T-helper 1 cell (primary cell): Measurements from ENCODE around the gene SIM2.

ENCODE experiments used
- DNase-seq, 5 donors: peaks; one replicate each; pipeline ENCODE4 v3.0.0-alpha.2; 2012 to 2020

SIM2 gene

DNA sequence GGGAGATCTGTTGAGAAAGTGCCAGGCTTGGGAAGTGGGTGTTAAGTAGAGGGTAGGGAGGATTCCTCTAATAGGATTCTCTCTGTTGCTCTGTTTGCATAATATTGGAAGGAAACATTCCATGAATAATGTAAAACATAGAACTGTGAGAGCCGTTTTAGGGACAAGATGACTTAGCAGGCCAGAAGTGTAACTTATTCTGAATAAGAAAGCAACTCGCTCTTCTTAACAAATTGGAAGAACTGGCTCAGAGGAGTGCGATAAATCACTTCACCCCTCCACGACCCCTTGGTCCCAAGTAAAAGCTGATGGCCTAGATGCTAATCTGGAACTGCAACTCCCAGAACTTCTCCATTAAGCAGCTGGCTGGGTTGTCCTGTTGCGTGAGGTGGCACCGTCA is 19.1 kb downstream of the SIM2 start:
- no peak for DNase-seq

DNA sequence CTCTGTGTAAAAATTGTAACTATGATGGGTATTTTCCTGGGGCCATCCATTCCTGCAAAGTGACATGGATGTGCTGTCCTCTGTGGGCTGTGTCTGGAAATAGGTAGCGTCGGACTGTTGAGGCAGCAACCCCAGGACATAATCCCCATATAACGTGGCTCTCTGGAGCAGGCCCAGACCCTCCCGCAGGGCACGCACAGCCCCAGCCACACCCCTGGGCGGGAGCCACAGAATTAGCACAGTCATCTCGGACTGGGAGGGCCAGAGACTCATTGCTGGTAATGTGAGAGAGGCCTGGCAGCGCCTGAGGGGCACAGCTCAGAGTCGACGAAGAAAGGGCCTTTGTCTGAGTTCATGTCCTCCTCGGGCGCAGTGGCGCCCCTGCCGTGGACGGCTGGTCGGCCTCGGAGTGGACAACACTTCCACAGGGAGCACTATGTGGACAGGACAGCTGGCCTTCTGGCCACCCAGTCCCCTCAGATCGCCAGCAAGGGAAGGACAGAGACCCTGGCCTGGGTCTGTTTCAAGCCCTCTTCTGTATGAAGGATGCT is 20.1 kb downstream of the SIM2 start:
- DNase-seq = no peak

DNA sequence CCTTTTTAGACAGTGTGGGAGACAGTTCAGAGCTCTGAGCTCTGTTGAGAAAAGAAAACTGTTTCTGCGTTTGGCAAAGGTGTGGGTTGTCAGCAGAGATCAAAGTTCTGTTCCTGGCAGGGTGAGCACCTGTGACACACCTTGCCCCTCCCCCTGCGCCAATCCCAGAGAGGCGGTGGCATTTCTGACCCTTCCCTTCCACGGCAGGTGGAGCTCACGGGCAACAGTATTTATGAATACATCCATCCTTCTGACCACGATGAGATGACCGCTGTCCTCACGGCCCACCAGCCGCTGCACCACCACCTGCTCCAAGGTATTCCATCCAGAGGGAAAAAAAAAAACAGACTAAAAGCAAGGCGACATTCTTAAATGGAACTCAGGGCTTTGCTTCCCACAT is 20.7 kb downstream of the SIM2 start:
- DNase-seq = no peak

DNA sequence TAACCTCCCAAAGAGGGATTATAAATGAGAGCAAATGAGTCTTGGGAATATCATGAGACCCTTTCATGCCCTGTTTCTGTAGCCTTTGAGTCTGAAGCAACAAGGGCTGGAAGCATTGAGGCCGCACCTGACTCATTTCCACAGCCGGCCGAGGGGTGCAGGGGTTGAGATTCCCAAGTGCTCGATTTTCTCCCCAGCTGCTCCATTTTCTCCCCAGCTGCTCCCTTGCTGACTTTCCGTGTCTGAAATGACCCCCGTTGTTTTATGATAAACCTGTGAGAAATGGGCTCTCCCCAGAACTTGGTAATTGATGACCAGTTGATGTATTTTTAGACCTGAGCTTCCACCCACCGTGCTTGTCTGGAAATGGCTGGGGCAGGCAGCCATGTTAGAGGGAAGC is 22.9 kb downstream of the SIM2 start:
- no peak for DNase-seq

DNA sequence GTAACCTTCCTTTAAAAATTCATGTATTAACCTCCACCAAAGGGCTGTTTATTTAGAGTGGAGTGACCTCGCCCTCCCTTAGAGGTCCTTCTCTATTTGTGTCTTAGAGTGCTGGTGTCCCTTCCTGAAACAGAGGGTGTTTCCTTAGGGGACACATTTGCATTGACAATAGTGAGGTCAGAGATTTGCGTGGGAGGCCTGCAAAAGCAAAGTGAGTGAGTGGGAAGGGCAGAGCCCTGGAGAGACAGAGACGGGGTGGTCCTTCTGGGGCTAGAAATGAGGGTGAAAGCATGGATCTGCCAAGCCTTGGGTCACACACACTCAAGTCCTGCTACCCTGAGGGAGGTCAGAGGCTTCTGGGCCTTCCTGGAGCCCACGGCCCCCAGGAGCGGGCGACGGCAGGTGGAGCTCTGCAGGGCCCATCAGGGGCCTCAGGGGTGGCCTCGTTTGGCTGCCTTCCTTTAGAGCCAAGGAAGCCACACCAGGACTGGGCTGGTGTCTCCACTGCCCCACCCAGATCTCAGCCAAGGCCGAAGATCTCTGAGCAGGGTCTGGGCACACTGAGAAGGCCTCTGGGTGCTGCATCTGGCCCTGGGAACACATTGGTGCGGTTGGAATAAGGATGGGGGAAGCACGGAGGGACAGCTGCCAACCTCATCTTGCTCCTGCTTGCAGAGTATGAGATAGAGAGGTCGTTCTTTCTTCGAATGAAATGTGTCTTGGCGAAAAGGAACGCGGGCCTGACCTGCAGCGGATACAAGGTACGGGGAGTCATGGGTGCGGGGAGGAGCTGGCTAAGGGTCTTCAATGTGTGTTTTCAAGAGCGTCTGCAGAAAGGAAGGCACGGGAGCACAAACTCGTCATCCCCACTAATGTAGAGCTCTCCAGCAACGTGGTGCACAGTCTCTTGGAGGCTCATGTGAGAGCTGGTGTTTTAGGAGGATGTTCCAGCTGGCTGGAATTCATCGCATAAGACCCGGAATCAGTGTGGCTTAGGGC is 23.8 kb downstream of the SIM2 start:
- DNase-seq = no peak

DNA sequence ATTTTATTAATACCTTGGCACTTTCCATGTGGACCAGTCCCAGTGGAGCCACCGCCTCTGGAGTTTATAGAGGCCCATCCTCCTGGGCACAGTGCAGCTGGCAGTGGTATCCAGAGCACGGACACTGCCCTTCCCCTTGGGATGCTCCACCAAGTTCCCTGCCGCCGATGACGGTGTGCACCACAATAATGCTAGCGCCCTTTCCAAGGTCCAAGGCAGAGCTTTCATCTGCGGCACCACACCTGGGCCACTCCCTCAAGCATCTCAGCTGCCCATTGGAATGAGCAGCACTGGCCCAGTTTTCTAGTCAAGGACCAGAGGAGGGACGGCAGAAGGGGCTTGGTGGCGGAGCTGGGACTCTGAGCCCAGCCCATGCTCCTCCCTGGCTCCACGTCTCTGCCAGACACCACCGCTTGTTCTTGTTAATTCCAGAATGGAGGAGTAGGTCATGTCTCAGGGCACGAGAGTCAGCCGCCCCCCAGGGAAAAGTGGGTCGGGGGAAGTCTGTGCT is 24.5 kb downstream of the SIM2 start:
- DNase-seq = no peak

DNA sequence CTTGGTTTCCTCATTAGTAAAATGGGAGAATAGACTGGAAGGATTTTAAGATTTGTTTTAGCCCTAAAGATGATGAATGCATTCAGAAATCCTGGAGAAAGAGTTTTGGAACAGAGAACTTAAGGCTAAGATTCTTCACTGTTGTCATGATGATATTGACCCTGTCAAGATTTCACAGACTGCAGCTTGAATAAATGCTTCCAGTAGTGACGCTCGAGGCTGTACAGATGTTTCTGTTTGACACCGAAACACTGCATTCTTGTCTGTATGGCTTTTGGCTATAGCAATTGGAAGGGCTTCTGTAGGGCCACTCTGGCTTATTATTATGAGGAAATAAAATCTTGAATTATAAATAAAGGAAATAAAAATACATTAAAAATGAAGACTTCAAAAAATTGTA is 25.7 kb downstream of the SIM2 start:
- DNase-seq = no peak

DNA sequence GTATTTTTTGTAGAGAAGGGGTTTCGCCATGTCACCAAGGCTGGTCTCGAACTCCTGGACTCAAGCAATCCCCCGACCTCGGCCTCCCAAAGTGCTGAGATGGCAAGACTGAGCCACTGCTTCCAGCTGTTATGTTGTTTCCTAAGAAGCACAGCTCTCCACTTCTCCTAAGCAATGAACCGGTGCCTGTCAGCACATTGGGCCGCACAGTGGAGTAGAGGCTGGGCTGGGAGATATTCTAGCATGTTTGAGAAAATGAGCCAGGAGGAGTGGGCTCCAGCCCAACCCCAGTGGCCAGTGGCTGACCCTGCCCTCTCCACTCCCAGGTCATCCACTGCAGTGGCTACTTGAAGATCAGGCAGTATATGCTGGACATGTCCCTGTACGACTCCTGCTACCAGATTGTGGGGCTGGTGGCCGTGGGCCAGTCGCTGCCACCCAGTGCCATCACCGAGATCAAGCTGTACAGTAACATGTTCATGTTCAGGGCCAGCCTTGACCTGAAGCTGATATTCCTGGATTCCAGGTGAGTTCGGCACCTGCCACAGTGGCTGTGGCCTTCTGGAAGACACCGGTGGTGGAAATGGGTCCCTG is 27.0 kb downstream of the SIM2 start:
- no peak for DNase-seq

DNA sequence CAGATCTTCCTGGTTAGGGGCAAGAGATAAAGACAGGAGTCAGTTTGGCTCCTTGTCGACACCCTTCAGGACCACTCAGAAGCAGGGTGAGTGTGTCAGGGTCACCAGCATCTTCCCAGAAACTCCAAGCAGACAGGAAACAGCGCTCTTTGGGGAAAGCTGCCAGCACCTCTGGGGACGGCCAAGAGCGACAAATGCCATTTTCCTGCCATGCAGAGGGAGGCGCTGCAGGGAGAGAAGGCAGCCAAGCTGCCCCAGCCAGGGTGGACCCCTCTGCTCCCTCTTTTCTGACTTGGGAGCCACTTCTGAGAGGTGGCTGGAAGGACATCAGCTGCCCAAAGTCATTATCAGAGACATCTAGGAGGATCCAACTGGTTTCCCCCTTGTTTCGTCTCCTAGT is 29.0 kb downstream of the SIM2 start:
- DNase-seq = no peak

DNA sequence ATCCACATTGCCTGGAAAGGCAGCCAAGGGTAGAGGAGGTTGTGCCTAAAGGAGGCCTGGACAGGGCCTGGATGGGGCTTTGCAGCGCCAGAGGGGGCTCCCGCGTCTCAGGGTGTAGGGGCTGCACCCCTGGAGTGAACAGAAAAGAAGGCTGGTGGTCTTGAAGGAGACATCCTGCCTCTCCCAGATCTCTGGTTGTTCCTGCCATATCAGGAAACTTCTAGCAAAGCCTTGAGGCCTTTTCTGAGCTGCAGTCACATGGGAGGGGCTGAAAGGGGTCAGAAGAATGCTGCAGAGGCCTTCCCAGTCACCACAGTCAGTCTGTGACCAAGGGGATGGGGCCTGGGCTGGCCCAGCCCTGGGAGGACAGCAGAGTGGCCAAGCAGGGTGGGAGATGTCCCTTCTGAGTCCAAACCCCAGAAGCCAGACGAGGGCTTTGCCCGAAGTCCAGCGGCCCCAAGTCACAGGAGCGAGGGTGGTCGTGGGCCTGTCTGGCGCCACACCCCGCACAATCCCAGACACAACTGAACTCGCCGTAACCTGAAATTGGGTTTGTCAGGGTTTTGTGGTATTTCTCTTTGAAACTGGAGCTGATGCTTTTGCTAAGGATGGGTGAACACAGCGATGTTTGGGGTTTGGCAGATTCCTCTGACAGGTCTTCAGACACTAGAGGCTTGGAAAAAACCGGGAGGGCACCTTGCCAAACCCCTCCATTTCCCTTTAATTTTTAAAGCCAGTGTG is 29.6 kb downstream of the SIM2 start:
- DNase-seq = no peak

DNA sequence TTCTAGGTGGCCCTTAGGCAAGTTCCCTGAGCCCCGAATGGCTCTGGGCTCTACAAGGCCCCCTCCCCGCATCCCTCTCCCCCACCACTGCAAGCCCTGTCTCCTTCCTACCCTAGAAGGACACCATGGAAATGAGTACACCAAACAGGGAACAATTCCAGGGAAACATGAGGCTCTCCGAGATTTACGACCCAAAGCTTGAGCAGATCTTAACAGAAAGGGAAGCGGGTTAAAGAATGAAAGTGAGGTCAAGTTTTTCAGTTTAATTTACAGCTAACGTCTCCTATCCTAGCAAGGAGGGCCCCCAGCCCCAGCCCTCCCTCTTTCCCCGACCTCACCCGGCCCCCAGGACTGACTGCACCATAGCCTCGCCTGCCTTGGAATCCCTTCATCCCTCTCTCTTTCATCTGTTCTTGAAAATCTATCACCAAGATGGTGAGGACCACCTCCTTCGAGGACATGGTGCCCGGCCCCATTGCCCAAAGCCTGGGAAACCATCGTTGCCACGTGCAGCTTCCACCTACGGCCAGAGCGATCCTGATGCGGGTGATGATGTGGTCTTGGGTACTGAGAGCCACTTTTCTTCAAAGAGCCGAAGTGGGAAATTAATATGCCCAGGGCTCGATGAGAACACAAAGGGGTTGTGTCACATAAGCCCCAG is 30.5 kb downstream of the SIM2 start:
- no peak for DNase-seq

DNA sequence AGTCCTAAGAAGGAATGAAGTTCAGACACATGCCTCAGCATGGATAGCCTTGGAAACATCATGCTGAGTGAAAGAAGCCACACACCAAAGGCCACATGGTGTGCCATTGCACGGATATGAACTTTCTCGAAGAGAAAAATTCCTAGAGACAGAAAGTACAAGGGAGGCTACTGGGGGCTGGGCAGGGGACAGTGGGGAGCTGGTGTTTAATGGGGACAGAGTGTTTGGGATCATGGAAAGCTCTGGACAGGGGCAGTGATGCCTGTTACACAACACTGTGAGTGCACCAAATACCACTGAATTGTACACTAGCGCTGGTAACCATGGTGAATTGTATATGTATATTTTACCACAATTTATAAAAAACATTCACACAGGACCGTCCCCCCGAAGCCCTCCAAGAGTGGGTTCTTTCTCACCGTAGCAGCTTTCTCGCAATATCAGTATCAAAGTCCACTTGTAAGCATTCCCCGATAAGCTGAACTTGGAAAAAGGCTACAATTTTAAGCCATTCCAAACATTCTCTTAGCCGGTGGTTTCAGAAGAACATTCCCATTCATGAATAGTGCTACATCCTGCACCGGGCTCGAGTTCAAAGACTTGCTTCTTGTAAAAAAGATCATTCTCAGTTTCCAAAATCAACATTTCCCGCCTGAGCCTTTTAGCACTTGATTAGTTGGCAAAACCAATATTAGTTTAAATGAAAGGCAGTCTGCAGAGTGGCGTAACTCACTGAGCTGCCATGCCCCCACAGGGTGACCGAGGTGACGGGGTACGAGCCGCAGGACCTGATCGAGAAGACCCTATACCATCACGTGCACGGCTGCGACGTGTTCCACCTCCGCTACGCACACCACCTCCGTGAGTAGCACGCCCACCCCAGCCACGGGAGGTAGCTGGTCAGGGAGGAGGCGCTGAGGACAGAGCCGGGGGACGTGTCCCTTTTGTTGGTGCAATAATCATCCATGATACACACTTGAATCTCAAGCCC is 31.7 kb downstream of the SIM2 start:
- no peak for DNase-seq

DNA sequence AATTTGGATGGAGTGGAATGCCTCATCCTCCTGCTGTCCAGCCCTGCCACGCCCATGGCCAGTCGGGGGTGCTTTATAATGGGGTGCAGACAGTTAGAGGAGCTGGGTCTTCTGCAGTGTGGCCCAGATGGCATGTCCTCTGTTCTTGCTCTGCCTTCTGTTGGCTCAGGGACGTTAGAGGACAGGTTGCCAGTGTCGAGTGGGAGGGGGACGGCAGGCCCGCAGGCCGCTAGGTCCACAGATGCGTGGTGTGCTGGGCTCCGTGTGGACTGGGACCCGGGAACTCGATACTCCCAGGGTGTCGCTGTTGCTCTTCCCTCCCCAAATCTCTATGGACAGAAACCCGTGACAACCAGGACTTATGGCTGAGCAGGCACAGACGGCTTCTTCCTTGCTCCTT is 33.3 kb downstream of the SIM2 start:
- DNase-seq = no peak

DNA sequence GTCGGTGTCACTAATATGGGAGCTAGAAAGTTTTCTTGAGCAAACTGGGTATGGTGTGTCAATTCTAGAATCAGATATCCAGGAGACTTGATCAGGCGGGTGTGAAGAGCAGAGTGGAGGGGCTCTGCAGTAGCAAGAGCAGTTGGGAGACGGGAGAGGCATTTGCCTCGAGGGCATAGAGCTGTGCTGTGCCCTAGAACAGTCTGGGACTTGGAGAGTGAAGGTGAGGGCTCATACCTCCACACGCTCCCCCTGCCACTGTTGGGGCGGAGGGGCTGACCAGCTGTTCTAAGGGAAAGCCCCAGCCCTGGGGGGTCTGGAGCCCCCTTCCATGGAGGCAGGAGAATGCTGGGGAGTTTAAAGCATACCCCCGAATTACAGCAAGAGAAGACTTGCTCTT is 33.8 kb downstream of the SIM2 start:
- DNase-seq = no peak

DNA sequence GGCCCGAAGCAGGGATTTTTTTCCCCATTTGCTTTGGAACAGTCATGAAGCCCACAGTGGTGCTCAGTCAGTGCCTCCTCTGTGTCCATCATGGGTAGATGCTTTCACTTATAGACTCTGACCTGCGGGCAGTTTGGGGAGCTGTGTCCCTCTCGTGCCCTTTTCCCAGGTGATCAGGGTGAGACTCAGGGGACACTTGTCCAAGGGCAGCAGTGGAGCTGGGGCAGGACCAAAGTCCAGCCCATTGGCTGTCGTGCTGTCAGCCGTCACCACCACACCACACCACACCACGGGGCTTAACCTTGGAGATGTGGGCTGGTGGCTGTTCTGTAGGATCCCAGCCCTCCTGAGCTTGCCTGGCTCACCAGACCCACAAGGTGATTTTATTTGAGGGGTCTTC is 34.9 kb downstream of the SIM2 start:
- DNase-seq = no peak

DNA sequence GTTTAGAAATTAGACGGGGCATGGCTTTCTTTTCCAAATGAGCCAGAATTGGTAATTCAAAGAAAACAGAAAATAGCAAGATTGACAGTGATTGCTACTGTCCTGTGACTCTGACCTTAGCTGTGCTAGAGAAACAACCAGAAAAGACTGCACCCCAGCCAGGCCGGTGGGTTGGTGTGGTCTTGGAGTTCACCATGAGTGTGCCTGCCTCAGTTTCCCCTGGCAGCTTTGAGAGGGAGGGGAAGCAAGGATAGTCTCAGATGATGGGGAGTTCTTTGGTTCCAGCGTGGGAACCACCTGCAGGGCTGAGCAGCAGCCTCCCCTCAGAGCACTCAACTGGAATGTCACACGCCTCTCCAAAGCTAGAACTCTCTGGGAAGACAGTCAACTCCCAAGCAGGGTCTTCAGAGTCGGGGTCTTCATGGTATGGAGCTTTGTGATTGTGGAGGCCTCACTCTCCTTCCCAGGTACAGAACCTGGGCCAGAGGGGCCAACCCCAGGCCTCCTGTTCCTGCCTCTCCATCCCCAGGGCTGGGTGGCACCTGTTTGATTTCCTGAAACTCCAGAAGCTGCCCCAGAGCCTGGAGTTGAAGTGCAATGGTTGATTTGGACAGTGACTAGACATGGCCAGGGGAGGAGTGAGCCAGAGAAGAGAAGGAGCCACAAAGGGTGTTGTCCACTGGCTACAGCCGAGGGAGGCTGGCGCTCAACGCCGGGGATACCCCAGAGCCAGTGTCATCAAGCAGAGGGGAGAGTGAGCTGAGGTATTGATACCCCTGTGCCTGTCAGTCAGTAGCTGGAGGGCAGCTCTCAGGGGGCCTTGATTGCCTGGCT is 35.7 kb downstream of the SIM2 start:
- no peak for DNase-seq

DNA sequence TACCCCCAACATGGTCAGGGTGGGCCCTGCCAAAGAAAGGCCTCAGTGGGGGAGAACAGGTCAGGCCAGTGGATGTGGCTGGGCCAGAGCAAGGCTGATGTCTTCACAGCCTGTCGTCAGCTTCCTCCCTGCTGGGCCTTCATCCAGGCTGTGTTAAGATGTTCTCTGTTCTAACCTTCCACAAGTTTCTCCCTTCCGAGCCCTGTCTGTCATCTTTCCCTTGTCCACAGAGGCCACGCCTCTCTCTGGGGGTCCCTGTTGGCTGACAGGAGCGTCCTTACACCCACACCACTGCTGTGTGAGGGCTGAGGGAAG is 36.2 kb downstream of the SIM2 start:
- DNase-seq = no peak

DNA sequence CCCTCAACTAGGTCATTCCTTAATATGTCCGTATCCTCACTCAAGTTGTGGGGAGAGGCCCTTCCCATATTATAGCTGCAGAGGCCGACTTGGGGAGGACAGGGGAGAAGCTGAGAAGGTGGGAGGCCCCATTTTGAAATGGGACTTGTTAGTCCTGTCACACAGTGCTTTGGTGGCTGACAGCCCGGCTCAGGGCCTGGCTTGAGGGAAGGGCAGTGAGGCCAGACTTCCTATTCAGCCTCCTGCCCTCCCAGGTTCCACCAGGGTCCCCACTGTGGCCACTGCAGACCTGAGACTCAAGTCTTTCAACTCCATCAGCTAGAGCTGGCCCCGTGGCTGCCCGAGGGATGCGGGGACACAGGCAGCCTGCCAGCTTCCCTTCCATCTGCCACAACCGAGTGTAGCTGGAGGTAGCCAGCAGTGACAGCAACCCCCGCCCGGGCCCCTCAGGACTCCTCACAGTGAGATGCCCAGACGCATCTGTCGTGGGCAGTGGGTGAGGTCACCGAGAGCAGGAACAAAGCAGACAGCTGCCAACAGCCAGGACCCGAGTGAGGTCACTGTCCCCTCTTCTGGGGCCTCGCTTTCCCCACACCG is 36.9 kb downstream of the SIM2 start:
- no peak for DNase-seq

DNA sequence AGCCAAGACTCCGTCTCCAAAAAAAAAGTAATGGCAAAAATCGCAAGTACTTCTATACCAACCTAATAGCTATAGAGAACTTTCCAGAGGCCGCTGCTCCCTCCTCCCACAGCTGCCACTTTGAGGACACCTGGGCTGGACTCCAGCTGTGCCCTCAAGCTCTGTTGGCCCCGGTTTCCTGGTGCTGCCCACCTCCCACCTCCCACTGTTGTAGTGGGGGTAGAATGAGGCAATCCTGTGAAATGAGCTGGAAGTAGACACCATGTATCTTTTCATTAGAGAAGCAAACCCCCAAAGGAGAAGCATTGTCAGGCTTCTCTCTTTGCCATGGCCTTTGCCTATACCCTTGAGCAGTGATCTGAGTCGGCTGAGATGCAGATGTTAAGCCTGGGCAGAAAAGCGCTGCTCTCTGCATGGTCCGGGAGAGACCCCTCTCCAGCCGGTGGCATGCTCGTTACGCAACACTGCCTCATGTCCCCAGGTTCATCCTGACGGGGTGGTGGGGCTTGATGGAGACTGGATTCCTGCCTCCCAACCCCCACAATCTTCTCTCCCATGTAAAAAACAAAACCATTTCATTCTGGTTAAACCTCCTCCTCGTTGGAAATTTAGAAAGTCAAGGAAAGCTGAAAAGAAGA is 39.7 kb downstream of the SIM2 start:
- DNase-seq = no peak

DNA sequence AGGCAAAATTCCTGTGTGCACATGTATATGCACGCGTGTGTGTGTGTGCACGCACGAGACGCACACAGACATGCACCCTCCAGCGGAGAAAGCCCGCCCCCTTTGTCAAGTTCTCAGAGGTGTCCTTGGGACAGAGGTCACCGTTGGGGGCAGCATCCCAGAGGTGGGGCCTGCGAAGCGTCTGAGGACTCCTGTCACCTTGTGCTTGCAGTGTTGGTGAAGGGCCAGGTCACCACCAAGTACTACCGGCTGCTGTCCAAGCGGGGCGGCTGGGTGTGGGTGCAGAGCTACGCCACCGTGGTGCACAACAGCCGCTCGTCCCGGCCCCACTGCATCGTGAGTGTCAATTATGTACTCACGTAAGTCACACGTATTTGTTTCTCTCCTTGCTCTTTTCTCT is 42.6 kb downstream of the SIM2 start:
- DNase-seq = no peak
